GM23338 (cell line): ENCODE results near the gene STAMBPL1. TPM values are rescaled to one million over a fixed set of nuclear protein-coding genes. Genes with fewer than 3 reads are reported as not detected.

Source experiments
- ATAC-seq: fragments of 200-7000 bp; cut with Tn5 transposase; 3 replicates; pipeline ENCODE4 v1.9.1; 2020
- DNase-seq: peaks from one replicate; pipeline ENCODE4 v3.0.0-alpha.2; 2015; ENCODE audit warnings: low spot score
- H2AFZ ChIP-seq: fragments of 200-600 bp; sonication (generic); 2 replicates; pipeline ENCODE4 v1.8.0; 2016; ENCODE audit warnings: antibody characterized with exemption, mild to moderate bottlenecking, moderate library complexity
- H3F3A ChIP-seq: fragments of 200-600 bp; sonication (generic); replicated peaks from 2 replicates; pipeline ENCODE4 v1.8.0; 2017; ENCODE audit warnings: antibody characterized with exemption, mixed run types, low read depth
- H3K27ac ChIP-seq: fragments of 200-600 bp; sonication (generic); 2 replicates; pipeline ENCODE4 v1.6.1; 2016; ENCODE audit warnings: low read depth
- H3K27me3 ChIP-seq: fragments of 200-600 bp; sonication (generic); 2 replicates; pipeline ENCODE4 v1.8.0; 2016; ENCODE audit warnings: mild to moderate bottlenecking, mixed run types, moderate library complexity; ENCODE audit not compliant: insufficient read depth
- H3K36me3 ChIP-seq: fragments of 200-600 bp; sonication (generic); 2 replicates; pipeline ENCODE4 v1.8.0; 2016; ENCODE audit warnings: mild to moderate bottlenecking; ENCODE audit not compliant: insufficient read depth
- H3K4me1 ChIP-seq: fragments of 200-600 bp; sonication (generic); 2 replicates; pipeline ENCODE4 v1.8.0; 2016; ENCODE audit warnings: mild to moderate bottlenecking, moderate library complexity; ENCODE audit not compliant: insufficient read depth
- H3K4me2 ChIP-seq: fragments of 200-600 bp; sonication (generic); 2 replicates; pipeline ENCODE4 v1.7.1; 2017; ENCODE audit warnings: mixed run types
- H3K4me3 ChIP-seq: fragments of 200-600 bp; sonication (generic); 2 replicates; pipeline ENCODE4 v1.6.1; 2016; ENCODE audit warnings: mixed run types
- H3K79me2 ChIP-seq: fragments of 200-600 bp; sonication (generic); replicated peaks from 2 replicates; pipeline ENCODE4 v1.8.0; 2017; ENCODE audit warnings: mild to moderate bottlenecking; ENCODE audit not compliant: insufficient read depth
- H3K9me2 ChIP-seq: fragments of 200-600 bp; sonication (generic); 2 replicates; pipeline ENCODE4 v1.8.0; 2017; ENCODE audit not compliant: insufficient read depth
- H4K20me1 ChIP-seq: fragments of 200-600 bp; sonication (generic); replicated peaks from 2 replicates; pipeline ENCODE4 v1.8.0; 2017; ENCODE audit warnings: mild to moderate bottlenecking; ENCODE audit not compliant: insufficient read depth
- H3K27ac Mint-ChIP-seq: 2 replicates; pipeline ENCODE4 v1.8.0; 2020; ENCODE audit warnings: inconsistent platforms, mild to moderate bottlenecking, moderate library complexity, mixed read lengths
- H3K27me3 Mint-ChIP-seq: 3 replicates; pipeline ENCODE4 v1.8.0; 2022; ENCODE audit warnings: low read depth, mild to moderate bottlenecking, moderate library complexity, mixed read lengths, inconsistent platforms; ENCODE audit not compliant: insufficient read depth, poor library complexity
- H3K36me3 Mint-ChIP-seq: 3 replicates; pipeline ENCODE4 v1.8.0; 2021; ENCODE audit warnings: low read depth, mild to moderate bottlenecking, inconsistent platforms, moderate library complexity, mixed read lengths
- H3K4me1 Mint-ChIP-seq: 3 replicates; pipeline ENCODE4 v1.8.0; 2020; ENCODE audit warnings: mild to moderate bottlenecking, inconsistent platforms, mixed read lengths
- H3K4me3 Mint-ChIP-seq: 3 replicates; pipeline ENCODE4 v1.8.0; 2021; ENCODE audit warnings: moderate library complexity, mild to moderate bottlenecking, inconsistent platforms, mixed read lengths
- H3K9me3 Mint-ChIP-seq: 3 replicates; pipeline ENCODE4 v1.8.0; 2020; ENCODE audit warnings: moderate library complexity, mild to moderate bottlenecking, inconsistent platforms, mixed read lengths
- CREB1 ChIP-seq: fragments of 250-450 bp; sonication (Bioruptor Pico); IDR thresholded peaks from 2 replicates; pipeline ENCODE4 v1.5.0; 2020; ENCODE audit warnings: low read depth, mild to moderate bottlenecking, moderate library complexity
- EZH2 ChIP-seq: fragments of 200-600 bp; sonication (generic); IDR thresholded peaks from one replicate; pipeline ENCODE4 v1.8.0; 2017; ENCODE audit warnings: antibody characterized with exemption, mild to moderate bottlenecking, low read depth; ENCODE audit not compliant: unreplicated experiment
- EZH2phosphoT487 ChIP-seq: fragments of 200-600 bp; sonication (generic); IDR thresholded peaks from one replicate; pipeline ENCODE4 v1.8.1; 2018; ENCODE audit warnings: antibody characterized with exemption; ENCODE audit not compliant: unreplicated experiment
- JUNB ChIP-seq: IDR thresholded peaks from one replicate; pipeline ENCODE4 v1.6.1; 2016; ENCODE audit warnings: antibody characterized with exemption; ENCODE audit not compliant: unreplicated experiment
- NANOG ChIP-seq: IDR thresholded peaks from 2 replicates; pipeline ENCODE4 v1.6.1; 2016; ENCODE audit warnings: antibody characterized with exemption, borderline replicate concordance
- POLR2AphosphoS5 ChIP-seq: IDR thresholded peaks from 2 replicates; pipeline ENCODE4 v1.6.1; 2016; ENCODE audit warnings: antibody characterized with exemption, low read depth
- STAT1 ChIP-seq: IDR thresholded peaks from one replicate; pipeline ENCODE4 v1.6.1; 2016; ENCODE audit warnings: antibody characterized with exemption; ENCODE audit not compliant: unreplicated experiment
- ZNF114 ChIP-seq: fragments of 250-450 bp; sonication (Bioruptor Pico); IDR thresholded peaks from 2 replicates; pipeline ENCODE4 v1.5.0; 2020; ENCODE audit warnings: mild to moderate bottlenecking, moderate library complexity
- ZNF331 ChIP-seq: fragments of 250-450 bp; sonication (Bioruptor Pico); IDR thresholded peaks from 2 replicates; pipeline ENCODE4 v1.5.0; 2020; ENCODE audit warnings: low read depth, mild to moderate bottlenecking, moderate library complexity
- polyA plus RNA-seq: library from polyadenylated mRNA; unstranded; fragments of >200 nt; fragmentation: Nextera tagmentation; extraction: Ambion mirVana; gene quantifications from 2 replicates; pipeline ENCODE4 v1.2.1, GENCODE V29; 2016
- total RNA-seq: library from RNA; depleted of rRNA; stranded (reverse); fragments of >200 nt; shearing (Covaris generic); gene quantifications from 2 replicates; pipeline ENCODE4 v1.2.3, GENCODE V29; 2014
- TF ChIP-seq, protein P1 (sequence below): fragments of 250-450 bp; sonication (Bioruptor Pico); IDR thresholded peaks from 2 replicates; pipeline ENCODE4 v1.5.0; 2020; ENCODE audit warnings: mild to moderate bottlenecking, moderate library complexity
- TF ChIP-seq, protein P2 (sequence below): IDR thresholded peaks from 2 replicates; pipeline ENCODE4 v1.6.1; 2016; ENCODE audit warnings: antibody characterized with exemption
- TF ChIP-seq, protein P3 (sequence below), 2 experiments: fragments of 200-600 bp in 1 of 2; sonication (generic) in 1 of 2; conservative IDR thresholded peaks; 2 replicates each; pipeline versions ENCODE4 v1.5.1 to v1.6.1; 2016 to 2017; ENCODE audit warnings: antibody characterized with exemption in 2 of 2, low read depth in 2 of 2, mild to moderate bottlenecking in 2 of 2, moderate library complexity in 1 of 2
- TF ChIP-seq, protein P4 (sequence below): IDR thresholded peaks from one replicate; pipeline ENCODE4 v1.6.1; 2018; ENCODE audit warnings: antibody characterized with exemption; ENCODE audit not compliant: unreplicated experiment

STAMBPL1 gene
- total and polyA plus RNA-seq, 2 experiments from 2014 or later: 2.5 to 11.5 TPM

DNA sequence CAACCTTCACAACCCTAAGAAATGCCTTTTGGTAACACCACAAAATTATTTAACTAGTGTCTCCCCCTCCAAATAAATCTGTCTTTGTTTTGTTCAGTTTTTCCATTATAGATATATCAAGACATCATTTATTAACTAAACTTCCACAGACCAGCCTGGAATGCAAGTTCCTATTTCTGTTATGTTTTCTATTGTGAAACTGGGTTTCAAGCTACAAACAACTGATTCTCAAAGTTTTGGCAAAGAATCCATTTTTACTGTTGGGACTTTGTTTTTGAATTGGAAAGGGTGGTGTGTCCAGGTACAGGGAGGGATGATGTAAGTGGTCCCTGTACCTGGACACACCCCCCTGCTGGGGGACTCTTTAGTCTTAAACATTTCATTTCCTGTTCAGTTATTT is 36.2 kb downstream of the STAMBPL1 start:
- ATAC-seq (no peak), DNase-seq (no peak)
- no peak overlapping the region for H3K27ac Mint-ChIP-seq
- TF ChIP-seq ZNF114 (CRISPR knock-in tag): no peak
- TF ChIP-seq, protein P1, sequence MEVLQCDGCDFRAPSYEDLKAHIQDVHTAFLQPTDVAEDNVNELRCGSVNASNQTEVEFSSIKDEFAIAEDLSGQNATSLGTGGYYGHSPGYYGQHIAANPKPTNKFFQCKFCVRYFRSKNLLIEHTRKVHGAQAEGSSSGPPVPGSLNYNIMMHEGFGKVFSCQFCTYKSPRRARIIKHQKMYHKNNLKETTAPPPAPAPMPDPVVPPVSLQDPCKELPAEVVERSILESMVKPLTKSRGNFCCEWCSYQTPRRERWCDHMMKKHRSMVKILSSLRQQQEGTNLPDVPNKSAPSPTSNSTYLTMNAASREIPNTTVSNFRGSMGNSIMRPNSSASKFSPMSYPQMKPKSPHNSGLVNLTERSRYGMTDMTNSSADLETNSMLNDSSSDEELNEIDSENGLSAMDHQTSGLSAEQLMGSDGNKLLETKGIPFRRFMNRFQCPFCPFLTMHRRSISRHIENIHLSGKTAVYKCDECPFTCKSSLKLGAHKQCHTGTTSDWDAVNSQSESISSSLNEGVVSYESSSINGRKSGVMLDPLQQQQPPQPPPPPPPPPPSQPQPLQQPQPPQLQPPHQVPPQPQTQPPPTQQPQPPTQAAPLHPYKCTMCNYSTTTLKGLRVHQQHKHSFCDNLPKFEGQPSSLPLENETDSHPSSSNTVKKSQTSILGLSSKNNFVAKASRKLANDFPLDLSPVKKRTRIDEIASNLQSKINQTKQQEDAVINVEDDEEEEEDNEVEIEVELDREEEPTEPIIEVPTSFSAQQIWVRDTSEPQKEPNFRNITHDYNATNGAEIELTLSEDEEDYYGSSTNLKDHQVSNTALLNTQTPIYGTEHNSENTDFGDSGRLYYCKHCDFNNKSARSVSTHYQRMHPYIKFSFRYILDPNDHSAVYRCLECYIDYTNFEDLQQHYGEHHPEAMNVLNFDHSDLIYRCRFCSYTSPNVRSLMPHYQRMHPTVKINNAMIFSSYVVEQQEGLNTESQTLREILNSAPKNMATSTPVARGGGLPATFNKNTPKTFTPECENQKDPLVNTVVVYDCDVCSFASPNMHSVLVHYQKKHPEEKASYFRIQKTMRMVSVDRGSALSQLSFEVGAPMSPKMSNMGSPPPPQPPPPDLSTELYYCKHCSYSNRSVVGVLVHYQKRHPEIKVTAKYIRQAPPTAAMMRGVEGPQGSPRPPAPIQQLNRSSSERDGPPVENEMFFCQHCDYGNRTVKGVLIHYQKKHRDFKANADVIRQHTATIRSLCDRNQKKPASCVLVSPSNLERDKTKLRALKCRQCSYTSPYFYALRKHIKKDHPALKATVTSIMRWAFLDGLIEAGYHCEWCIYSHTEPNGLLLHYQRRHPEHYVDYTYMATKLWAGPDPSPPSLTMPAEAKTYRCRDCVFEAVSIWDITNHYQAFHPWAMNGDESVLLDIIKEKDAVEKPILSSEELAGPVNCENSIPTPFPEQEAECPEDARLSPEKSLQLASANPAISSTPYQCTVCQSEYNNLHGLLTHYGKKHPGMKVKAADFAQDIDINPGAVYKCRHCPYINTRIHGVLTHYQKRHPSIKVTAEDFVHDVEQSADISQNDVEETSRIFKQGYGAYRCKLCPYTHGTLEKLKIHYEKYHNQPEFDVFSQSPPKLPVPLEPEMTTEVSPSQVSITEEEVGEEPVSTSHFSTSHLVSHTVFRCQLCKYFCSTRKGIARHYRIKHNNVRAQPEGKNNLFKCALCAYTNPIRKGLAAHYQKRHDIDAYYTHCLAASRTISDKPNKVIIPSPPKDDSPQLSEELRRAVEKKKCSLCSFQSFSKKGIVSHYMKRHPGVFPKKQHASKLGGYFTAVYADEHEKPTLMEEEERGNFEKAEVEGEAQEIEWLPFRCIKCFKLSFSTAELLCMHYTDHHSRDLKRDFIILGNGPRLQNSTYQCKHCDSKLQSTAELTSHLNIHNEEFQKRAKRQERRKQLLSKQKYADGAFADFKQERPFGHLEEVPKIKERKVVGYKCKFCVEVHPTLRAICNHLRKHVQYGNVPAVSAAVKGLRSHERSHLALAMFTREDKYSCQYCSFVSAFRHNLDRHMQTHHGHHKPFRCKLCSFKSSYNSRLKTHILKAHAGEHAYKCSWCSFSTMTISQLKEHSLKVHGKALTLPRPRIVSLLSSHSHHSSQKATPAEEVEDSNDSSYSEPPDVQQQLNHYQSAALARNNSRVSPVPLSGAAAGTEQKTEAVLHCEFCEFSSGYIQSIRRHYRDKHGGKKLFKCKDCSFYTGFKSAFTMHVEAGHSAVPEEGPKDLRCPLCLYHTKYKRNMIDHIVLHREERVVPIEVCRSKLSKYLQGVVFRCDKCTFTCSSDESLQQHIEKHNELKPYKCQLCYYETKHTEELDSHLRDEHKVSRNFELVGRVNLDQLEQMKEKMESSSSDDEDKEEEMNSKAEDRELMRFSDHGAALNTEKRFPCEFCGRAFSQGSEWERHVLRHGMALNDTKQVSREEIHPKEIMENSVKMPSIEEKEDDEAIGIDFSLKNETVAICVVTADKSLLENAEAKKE: no peak
- no peak for TF ChIP-seq CREB1 (CRISPR knock-in tag)
- TF ChIP-seq POLR2AphosphoS5: no peak
- TF ChIP-seq, protein P2, sequence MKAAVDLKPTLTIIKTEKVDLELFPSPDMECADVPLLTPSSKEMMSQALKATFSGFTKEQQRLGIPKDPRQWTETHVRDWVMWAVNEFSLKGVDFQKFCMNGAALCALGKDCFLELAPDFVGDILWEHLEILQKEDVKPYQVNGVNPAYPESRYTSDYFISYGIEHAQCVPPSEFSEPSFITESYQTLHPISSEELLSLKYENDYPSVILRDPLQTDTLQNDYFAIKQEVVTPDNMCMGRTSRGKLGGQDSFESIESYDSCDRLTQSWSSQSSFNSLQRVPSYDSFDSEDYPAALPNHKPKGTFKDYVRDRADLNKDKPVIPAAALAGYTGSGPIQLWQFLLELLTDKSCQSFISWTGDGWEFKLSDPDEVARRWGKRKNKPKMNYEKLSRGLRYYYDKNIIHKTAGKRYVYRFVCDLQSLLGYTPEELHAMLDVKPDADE: no peak
- no peak for TF ChIP-seq NANOG
- no peak for TF ChIP-seq EZH2
- TF ChIP-seq ZNF331 (CRISPR knock-in tag): no peak
- TF ChIP-seq, protein P3, sequence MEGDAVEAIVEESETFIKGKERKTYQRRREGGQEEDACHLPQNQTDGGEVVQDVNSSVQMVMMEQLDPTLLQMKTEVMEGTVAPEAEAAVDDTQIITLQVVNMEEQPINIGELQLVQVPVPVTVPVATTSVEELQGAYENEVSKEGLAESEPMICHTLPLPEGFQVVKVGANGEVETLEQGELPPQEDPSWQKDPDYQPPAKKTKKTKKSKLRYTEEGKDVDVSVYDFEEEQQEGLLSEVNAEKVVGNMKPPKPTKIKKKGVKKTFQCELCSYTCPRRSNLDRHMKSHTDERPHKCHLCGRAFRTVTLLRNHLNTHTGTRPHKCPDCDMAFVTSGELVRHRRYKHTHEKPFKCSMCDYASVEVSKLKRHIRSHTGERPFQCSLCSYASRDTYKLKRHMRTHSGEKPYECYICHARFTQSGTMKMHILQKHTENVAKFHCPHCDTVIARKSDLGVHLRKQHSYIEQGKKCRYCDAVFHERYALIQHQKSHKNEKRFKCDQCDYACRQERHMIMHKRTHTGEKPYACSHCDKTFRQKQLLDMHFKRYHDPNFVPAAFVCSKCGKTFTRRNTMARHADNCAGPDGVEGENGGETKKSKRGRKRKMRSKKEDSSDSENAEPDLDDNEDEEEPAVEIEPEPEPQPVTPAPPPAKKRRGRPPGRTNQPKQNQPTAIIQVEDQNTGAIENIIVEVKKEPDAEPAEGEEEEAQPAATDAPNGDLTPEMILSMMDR (conservative IDR thresholded peaks at IDR 0.05; ENCODE audit: low read depth in 2 of 2): no peak
- TF ChIP-seq STAT1: no peak
- TF ChIP-seq EZH2phosphoT487: no peak
- no peak for TF ChIP-seq JUNB
- TF ChIP-seq, protein P4, sequence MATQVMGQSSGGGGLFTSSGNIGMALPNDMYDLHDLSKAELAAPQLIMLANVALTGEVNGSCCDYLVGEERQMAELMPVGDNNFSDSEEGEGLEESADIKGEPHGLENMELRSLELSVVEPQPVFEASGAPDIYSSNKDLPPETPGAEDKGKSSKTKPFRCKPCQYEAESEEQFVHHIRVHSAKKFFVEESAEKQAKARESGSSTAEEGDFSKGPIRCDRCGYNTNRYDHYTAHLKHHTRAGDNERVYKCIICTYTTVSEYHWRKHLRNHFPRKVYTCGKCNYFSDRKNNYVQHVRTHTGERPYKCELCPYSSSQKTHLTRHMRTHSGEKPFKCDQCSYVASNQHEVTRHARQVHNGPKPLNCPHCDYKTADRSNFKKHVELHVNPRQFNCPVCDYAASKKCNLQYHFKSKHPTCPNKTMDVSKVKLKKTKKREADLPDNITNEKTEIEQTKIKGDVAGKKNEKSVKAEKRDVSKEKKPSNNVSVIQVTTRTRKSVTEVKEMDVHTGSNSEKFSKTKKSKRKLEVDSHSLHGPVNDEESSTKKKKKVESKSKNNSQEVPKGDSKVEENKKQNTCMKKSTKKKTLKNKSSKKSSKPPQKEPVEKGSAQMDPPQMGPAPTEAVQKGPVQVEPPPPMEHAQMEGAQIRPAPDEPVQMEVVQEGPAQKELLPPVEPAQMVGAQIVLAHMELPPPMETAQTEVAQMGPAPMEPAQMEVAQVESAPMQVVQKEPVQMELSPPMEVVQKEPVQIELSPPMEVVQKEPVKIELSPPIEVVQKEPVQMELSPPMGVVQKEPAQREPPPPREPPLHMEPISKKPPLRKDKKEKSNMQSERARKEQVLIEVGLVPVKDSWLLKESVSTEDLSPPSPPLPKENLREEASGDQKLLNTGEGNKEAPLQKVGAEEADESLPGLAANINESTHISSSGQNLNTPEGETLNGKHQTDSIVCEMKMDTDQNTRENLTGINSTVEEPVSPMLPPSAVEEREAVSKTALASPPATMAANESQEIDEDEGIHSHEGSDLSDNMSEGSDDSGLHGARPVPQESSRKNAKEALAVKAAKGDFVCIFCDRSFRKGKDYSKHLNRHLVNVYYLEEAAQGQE: no peak
- H3K79me2 ChIP-seq: no peaks in the 10 kb centered on the region
- H3K27me3 Mint-ChIP-seq: no peaks in the 10 kb centered on the region
- no peak overlapping the region for H3K4me3 ChIP-seq
- no peak overlapping the region for H3K4me3 Mint-ChIP-seq
- no peak overlapping the region for H3K4me2 ChIP-seq
- H3F3A ChIP-seq: no peaks in the 10 kb centered on the region
- H3K9me2 ChIP-seq: no peaks in the 10 kb centered on the region
- H3K27ac ChIP-seq: no peak overlapping the region
- H3K36me3 ChIP-seq: no peaks in the 10 kb centered on the region
- H2AFZ ChIP-seq: no peak overlapping the region
- H4K20me1 ChIP-seq: no peaks in the 10 kb centered on the region
- H3K27me3 ChIP-seq: no peaks in the 10 kb centered on the region
- H3K4me1 Mint-ChIP-seq: no peaks in the 10 kb centered on the region
- H3K9me3 Mint-ChIP-seq: no peaks in the 10 kb centered on the region
- H3K36me3 Mint-ChIP-seq: no peaks in the 10 kb centered on the region
- no peaks in the 10 kb centered on the region for H3K4me1 ChIP-seq
